CD4-positive, alpha-beta T cell treated with Interleukin-6 at 100 ng/mL for 8 hours (primary cell): ENCODE results near the gene QPRT.
"Not testable (repeated sequence)": the region's sequence is repeated elsewhere in the genome, so short reads cannot be mapped to it uniquely, and the experiment has no call there.

Experiments
- DNase-seq: peaks from one replicate; pipeline ENCODE4 v3.0.0-alpha.2; 2020; ENCODE audit warnings: mixed read lengths, low spot score

QPRT gene

DNA sequence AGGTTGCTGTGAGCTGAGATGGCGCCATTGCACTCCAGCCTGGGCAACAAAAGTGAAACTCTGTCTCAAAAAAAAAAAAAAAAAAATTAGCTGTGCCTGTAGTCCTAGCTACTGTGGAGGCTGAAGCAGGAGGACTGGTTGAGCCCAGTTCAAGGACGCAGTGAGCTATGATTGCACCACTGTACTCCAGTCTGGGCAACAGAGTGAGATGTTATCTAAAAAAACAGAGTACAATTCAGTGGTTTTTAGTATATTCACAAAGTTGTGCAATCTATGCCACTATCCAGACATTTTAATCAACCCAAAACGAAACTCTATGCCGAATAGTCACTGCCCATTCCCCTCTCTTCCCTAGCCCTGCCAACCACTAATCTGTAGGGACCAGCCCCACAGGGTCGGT lies 41.7 kb downstream of the QPRT start:
- no peak for DNase-seq

DNA sequence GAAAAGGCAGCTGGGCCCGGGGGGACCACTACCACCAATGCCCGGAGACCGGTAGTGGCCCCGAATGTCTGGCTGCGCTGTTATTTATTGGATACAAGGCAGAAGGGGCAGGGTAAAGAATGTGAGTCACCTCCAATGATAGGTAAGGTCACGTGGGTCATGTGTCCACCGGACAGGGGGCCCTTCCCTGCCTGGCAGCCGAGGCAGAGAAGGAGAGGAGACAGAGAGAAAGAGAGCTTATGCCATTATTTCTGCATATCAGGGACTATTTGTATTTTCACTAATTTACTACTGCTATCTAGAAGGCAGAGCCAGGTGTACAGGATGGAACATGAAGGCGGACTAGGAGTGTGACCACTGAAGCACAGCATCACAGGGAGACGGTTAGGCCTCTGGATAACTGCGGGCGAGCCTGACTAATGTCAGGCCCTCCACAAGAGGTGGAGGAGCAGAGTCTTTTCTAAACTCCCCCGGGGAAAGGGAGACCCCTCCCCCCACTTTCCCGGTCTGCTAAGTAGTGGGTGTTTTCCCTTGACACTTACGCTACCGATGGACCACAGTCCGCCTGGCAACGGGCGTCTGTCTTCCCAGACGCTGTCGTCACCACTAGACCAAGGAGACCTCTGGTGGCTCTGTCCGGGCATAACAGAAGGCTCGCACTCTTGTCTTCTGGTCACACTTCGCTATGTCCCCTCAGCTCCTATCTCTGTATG lies 42.3 kb downstream of the QPRT start:
- DNase-seq = peak; percentile 46

DNA sequence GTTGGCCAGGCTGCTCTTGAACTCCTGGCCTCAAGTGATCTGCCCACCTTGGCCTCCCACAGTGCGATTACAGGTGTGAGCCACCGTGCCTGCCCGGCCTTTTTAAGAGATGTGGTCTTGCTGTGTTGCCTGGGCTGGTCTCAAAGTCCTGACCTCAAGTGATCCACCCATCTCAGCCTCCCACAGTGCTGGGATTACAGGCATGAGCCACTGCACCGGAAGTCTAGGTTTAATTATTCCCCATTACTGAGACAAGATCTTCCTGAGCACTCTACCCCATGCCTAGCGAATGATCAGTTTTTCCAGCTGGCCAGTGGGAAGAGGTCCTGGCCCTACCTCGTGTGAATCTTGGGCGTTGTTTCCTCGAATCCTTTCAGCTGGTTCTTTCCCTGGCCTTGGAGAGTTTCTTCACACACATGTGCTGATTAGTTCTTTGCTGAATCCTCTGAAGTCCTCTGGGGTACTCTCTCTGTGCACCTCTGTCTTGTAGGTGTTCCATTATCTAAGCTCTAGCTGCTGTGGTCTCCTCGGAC lies 47.9 kb downstream of the QPRT start:
- no peak for DNase-seq

DNA sequence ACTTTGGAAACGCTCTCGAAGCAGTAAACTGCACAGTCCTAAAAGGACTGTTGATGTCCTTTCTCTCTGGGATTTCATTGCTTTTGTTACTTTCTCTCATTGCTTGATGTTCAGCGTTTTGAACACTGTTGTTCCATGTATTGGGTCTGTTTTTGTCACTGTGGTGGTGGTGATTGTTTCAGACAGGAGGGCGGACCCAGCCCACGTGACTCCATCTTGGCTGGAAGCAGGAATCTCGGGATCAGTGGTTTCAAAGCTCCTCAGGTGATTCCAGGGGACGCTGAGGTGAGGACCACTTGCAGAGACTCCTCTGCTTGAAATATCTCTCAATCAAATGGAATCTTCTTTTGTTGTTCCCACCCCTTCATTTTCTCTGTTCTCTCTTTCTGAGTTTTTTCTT lies 48.5 kb downstream of the QPRT start:
- no peak for DNase-seq

DNA sequence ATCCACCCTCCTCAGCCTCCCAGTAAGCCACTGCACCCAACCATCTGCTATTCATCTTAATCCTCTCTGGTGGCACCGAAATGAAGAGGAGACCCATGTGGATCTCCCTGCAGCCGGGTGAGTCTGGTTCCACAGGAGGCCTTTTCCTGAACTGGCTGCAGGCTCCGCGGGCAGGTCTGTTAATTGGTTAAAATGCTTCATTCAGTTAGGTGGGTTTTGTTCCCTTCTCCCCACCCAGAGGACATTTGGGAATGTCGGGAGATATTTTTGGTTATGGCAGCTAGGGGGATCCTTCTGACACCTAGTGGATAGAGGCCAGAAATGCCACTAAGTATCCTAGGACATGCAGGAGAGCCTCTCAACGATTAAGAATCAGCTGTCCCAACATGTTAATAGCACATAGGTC lies 50.1 kb downstream of the QPRT start:
- no peak for DNase-seq

DNA sequence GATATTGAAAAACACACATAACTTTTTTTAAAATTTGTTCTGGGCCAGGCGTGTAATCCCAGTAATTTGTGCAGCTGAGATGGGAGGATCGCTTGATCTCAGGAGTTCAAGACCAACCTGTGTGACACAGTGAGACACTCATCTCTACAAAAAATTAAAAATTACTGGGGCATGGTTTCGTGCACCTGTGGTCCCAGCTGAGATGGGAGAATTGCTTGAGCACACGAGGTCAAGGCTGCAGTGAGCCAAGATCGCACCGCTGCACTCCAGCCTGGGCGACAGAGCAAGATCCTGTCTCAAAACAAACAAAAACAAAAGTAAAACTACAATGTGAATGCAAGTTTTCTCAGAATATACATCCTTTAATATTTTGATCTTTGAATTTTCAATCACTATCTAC lies 51.7 kb downstream of the QPRT start:
- no peak for DNase-seq

DNA sequence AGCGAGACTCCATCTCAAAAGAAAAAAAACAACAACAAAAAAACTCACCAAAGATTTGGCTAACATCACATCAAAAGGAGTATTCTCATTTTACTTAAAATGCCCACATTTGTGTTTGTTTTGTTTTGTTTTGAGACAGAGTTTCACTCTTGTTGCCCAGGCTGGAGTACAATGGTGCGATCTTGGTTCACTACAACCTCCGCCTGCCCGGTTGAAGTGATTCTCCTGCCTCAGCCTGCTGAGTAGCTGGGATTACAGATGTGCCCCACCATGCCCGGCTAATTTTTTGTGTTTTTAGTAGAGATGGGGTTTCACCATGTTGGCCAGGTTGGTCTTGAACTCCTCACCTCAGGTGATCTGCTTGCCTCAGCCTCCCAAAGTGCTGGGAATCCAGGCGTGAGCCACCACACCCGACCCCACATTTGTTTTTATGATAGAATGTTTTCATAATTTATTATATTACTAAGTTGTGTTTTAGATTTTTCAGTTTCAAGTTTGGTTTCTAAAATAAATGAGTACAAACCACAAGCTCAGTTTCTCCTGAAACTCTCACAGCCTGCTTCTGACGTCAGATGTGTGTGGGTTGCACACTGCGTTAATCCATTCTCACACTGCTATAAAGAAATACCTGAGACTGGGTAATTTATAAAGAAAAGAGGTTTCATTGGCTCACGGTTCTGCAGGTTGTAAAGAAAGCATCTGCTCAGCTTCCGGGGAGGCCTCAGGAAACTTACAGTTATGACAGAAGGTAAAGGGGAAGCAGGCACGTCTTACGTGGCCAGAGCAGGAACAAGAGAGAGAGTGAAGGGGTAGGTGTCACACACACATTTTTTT lies 53.0 kb downstream of the QPRT start:
- not testable (repeated sequence) for DNase-seq

DNA sequence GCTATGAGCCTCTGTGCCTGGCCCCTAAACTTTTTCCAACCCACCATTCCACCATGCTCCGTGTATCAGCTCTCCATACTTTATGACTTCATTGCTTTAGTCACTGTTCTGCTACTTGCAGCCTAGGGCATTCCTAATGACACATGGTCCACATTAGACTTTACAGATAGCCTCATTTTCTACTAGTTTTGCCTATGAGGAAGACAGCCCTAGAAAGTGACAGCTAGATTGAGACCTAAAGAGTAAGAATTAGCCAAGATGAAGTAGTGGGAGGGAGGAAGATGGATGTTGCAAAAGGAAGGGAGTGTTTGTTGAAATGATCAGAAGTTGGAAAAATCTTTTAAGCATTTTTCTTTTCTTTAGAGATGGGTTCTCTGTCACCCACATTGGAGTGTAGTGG lies 55.8 kb downstream of the QPRT start:
- no peak for DNase-seq

DNA sequence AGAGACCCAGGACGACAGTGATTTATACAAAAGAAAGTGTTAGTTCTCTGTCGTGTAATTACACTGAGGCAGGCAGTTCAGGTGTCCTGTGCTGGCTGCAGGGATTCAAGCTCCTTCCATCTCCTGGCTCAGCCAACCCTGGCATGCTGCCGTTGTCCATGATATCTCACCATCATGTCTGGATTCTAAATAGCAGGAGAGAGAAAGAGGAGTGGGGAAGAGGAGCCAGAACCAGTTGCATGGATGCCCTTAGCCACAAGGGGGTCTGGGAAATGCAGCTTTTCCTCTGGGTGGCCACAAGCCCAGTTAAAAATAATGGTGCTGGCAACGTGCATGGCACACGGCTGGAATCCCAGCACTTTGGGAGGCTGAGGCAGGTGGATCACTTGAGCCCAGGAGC lies 57.1 kb downstream of the QPRT start:
- no peak for DNase-seq

DNA sequence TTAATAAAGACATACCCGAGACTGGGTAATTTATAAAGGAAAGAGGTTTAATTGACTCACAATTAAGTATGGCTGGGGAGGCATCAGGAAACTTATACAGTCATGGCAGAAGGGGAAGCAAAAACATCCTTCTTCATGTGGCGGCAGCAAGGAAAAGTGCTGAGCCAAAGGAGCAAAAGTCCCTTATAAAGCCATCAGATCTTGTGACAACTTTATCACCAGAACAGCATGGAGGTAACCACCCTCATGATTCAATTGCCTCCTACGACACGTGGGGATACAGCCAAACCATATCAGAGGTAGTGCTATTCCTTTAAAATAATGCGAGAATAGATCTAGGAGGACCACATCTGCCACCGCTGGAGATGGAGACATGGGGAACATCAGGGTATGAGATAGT lies 57.8 kb downstream of the QPRT start:
- DNase-seq = no peak

DNA sequence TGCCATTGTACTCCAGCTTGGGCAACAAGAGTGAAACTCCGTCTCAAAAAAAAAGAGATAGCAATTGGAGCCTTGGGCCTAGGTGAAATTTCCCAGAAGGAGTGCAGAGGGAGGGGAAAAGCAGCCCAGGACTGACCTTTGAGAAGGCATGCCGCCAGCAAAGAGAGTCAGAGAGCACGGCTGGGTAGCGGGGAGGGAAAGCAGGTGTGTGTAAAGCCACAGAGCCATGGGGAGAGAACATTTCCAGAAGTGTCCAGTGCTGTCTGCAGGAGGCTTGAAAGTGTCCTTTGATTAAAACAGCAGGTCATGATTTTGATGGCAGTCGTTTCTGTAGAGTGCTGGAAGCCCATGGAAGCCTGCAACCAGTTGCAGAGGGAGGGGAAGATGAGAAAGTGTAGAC lies 58.7 kb downstream of the QPRT start:
- no peak for DNase-seq

DNA sequence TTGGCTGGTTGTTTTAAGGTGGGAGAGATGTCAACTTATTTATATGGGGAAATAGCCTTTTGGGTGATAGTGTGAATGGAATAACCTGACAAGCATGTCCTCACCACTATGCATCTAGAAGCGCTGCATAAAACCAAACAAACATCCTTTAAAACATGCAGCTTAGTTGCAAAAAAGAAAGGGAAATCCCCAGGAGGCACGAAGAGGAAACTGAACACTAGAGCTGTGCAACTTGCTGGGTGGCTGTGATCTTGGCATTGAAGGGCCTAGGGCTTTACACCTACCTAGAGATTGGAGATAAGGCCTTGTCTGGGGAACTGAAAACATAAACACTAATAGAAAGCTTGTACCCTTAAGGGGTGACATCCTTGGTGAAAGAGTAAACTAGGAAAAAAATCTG lies 59.5 kb downstream of the QPRT start:
- peak; percentile 81 for DNase-seq

DNA sequence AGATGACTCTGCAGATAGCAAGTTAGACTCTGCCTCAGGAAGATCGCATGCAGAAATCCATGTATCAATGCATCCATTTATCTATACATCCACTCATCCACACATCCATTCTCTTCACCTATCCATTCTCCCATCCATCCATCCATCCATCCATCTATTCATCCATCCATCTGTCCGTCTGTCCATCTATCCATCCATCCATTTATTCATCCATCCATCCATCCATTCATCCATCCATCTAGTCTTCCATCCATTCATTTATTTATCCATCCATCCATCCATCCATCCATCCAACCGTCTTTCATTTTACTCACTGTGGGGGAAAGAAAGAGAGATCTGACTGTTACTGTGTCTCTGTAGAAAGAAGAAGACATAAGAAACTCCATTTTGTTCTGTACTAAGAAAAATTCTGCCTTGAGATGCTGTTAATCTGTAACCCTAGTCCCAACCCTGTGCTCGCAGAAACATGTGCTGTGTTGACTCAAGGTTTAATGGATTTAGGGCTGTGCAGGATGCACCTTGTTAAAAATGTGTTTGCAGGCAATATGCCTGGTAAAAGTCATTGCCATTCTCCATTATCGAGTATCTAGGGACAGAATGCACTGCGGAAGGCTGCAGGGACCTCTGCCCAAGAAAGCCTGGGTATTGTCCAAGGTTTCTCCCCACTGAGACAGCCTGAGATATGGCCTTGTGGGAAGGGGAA lies 61.1 kb downstream of the QPRT start:
- not testable (repeated sequence) for DNase-seq

DNA sequence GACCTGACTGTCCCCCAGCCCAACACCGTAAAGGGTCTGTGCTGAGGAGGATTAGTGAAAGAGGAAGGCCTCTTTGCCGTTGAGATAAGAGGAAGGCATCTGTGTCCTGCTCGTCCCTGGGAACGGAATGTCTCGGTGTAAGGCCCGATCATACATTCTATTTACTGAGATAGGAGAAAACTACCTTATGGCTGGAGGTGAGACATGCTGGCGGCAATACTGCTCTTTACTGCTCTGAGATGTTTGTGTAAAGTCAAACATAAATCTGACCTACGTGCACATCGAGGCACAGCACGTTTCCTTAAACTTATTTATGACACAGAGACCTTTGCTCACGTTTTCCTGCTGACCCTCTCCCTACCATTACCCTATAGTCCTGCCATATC lies 61.6 kb downstream of the QPRT start:
- not testable (repeated sequence) for DNase-seq

DNA sequence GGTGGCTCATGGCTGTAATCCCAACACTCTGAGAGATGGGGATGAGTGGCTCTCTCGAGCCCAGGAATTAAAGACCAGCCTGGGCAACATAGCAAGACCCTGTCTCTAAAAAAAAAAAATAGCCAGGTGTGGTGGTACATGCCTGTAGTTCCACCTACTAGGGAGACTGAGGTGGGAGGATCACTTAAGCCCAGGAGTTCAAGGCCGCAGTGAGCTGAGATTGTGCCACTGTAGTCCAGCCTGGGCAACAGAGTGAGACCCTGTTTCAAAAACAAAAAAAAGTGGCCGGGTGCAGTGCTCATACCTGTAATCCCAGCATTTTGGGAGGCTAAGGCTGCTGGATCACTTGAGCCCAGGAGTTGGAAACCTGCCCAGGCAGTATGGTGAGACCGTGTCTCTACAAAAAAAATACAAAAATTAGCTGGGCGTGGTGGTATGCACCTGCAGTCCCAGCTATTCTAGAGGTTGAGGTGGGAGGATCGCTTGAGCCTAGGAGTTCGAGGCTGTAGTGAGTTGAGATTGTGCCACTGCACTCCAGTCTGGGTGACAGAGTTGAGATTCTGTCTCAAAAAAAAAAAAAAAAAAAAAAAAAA lies 63.8 kb downstream of the QPRT start:
- no peak for DNase-seq

DNA sequence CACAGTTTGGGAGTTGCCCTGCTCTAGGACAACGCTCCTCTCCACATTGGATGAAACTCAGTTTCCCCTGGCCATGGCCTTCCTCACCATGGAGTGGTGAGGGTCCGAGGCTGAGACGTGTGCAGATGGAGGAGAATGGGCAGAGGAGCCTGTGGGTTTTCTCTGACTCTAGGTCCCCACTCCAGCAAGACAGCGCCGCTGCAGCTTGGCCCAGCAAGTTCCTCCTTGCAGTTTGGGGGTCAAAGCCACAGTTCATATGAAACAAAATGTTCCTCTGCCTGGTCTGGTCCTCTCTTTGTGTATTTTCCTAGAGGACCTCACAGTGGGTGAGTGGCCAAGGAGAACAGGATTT lies 64.5 kb downstream of the QPRT start:
- DNase-seq = no peak

DNA sequence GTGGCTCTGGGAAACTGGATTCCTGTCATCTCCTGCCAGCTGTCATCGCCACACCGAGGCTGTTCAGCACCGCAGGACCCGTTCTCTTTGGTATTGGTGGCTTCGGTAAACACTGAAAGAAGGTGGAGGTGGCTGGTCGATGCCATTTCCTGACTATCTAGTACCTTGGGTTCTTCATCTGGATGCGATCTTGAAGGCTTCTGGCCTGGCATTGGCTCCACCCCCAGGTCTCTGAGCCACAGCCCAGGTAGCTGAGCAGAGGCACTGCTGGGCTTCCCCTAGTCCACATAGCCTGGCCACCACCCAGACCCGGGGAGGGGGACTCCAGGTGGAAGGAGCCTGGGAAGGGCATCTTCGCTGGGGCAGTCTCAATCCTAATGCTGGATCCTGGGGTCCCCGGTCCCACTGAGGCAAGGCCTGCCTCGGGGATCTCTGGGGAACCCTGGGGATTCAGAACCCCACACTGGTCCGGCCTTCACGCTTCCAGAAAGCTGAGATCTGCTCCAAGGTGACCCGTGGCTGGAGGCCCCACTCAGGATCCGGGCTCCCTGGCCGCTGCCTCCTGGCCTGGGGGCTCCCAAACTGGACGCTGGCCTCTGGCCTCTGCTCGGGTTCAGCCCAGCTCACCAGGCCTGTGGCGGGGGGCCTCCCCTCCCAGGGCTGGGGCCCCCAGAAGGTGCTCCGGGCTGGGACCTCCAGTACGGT lies 65.0 kb downstream of the QPRT start:
- DNase-seq = peak; percentile 49

DNA sequence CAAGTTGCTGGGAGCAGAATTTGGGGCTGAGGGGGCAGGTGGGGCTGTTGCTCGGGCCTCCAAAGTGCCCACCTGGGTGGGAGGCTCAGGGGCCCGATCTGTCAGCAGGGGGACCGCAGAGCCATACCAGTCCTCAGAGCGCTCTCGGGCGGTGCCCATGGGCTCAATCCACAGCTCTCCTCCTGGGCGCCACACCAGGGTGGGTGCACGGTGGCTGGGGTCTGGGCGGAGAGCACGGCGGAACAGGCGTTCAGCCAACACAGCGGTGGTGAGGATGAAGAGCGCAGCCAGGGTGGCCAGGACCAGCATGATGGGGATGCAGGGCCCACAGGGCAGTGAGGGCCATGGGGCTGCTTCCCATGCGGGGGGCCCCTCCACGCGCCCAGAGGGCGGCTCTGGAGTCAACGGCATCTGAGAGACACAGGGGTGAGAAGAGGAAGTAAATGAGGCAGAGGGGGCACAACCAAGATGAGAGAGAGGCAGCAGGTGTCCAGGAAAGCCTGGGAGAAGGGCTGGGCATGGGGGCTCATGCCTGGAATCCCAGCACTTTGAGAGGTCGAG lies 65.6 kb downstream of the QPRT start:
- DNase-seq = no peak

DNA sequence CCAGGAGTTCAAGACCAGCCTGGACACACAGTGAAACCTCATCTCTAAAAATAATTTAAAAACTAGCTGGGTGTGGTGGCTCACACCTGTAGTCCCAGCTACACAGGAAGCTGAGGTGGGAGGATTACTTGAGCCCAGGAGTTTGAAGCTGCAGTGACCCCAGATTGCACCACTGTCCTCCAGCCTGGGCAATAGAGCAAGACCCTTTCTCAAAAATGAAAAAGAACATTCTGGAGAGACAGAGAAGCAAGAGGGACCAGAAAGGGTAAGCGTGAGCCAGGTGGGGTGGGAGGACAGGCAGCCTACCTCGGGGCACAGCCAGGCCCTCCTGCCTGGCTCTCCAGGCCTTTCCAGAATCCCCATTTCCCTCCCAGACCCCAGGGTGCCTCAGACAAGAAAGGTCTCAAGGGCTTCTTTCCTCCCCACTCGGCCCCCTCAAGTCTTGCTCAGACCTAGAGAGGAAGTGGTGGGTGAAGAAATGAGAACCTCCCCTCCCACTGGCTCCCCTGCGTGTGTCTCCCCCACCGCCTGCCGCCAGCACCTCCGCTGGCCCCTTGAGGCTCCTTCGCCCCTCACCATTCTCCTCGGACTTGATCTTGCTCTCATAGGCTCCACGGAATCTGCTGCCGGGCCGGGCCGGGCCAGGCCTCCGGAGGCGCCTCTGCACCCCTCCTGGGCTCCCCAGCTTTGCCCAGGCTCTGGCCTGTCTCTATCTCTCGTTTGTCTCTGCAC lies 66.3 kb downstream of the QPRT start:
- peak; percentile 49 for DNase-seq

DNA sequence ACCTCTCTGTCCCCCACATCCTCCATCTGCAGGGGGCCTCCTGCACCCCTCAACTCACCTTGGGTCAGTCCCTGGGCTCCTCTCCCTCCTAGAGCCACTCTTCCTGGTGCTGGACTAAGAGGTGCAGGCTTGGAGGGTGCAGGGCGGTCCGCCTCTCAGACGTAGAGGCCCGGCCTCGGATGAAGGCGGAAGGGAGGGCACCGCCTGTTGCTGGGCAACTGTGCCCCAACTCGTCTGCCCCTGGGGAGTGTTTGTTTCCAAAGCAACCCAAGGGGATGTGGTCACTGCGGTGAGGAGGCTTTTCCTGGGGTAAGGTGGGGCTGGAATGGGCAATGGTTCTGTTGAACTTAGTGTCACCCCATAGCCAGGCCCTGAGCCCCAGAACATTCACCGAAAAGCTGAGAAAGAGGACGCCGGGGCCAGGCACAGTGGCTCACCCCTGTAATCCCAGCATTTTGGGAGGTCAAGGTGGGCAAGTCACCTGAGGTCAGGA lies 66.9 kb downstream of the QPRT start, which contains the start of gene C16orf54:
Gene C16orf54, minus strand, starts transcription at position 138 of the 493 bp plus-strand sequence. CDS start 1,039 bp downstream, outside the sequence.
- peak; percentile 95 for DNase-seq
